ENCODE data around the gene MTCH1. TPM values are rescaled to one million over a fixed set of nuclear protein-coding genes. Genes with fewer than 3 reads are reported as not detected.
A peak's percentile ranks its signal among the peaks of the same experiment; 100 is the strongest.

MTCH1 gene
- total and polyA plus RNA-seq, 8 donors: 66.8 to 146 (median 87.2) TPM

- intact Hi-C loops (cut with DNase I): no loop called here
- no peak for ATAC-seq
- TF ChIP-seq, protein P1, sequence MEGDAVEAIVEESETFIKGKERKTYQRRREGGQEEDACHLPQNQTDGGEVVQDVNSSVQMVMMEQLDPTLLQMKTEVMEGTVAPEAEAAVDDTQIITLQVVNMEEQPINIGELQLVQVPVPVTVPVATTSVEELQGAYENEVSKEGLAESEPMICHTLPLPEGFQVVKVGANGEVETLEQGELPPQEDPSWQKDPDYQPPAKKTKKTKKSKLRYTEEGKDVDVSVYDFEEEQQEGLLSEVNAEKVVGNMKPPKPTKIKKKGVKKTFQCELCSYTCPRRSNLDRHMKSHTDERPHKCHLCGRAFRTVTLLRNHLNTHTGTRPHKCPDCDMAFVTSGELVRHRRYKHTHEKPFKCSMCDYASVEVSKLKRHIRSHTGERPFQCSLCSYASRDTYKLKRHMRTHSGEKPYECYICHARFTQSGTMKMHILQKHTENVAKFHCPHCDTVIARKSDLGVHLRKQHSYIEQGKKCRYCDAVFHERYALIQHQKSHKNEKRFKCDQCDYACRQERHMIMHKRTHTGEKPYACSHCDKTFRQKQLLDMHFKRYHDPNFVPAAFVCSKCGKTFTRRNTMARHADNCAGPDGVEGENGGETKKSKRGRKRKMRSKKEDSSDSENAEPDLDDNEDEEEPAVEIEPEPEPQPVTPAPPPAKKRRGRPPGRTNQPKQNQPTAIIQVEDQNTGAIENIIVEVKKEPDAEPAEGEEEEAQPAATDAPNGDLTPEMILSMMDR (IDR thresholded peaks at IDR 0.05): no peak
- H3K36me3 ChIP-seq: peaks cover 11 to 53% (median 43%) of the 10 kb centered on the region in 3 donors
- H3K4me3 ChIP-seq: no peak overlapping the region
- FAIRE-seq: no peak
- no peaks in the 10 kb centered on the region for H3K27me3 ChIP-seq
- H3K9me3 ChIP-seq: no peaks in the 10 kb centered on the region
- H3K4me1 ChIP-seq: peaks cover 0 to 8% (median 0%) of the 10 kb centered on the region in 3 donors
- 87 to 89% methylated on average over 16 of the region's 16 CpGs for WGBS, 2 donors
- peak in 1 of 6 donors; percentile 59 for DNase-seq
- no peak overlapping the region for H3K27ac ChIP-seq
These were observed 17.6 kb downstream of the MTCH1 start for GRCh38 chr6:36968266-36968977.

DNA sequence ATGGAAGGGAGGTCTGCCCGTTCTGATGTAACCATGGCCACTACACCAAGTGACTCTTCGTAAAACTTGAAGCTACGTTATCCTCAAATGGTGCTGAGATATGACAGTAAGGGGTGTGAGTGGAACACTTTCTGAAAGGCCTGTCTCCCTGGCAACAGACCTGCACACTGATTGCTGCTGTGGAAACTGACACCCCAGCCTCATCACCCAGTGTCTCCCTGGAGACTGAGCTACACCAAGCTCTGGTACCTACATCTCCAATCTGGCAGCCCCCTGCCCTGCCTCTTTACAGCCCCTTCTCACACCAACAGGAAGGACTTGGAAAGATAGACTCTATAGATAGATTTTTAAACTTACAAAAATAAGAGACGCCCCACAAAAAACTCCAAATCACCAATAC, 18.2 kb downstream of the MTCH1 start:
- no peaks in the 10 kb centered on the region for H3K9me3 ChIP-seq
- intact Hi-C loops (cut with DNase I): no loop called here
- 87 to 93% methylated on average over 4 of the region's 4 CpGs for WGBS, 2 donors
- H3K27me3 ChIP-seq: no peaks in the 10 kb centered on the region
- no peak for ATAC-seq
- DNase-seq: no peak
- peaks cover 7 to 46% (median 41%) of the 10 kb centered on the region in 3 donors for H3K36me3 ChIP-seq
- FAIRE-seq: no peak
- no peak overlapping the region for H3K27ac ChIP-seq
- TF ChIP-seq, protein P1 (IDR thresholded peaks at IDR 0.05): no peak
- H3K4me1 ChIP-seq: peaks cover 0 to 8% (median 0%) of the 10 kb centered on the region in 3 donors
- no peak overlapping the region for H3K4me3 ChIP-seq

DNA sequence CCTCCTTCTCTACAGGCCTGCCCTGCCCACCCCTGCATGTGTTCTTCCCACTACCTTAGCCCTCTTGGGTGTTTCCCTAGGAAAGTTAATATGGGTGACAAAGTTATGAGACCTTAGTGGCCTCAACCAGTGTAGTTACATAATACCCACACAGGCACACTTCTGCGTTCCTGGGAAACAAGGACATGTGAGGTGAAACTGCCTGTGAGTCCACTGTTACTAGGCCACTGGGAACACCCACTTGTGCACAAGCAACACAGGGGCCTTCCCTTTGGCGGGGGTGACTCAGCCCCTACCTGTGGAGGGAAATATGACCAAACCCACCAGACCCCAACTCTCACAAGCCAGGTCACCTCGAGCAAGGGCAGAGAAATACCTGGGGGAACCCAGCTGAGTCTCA, 18.7 kb downstream of the MTCH1 start:
- no peaks in the 10 kb centered on the region for H3K27me3 ChIP-seq
- no peak overlapping the region for H3K27ac ChIP-seq
- no peak for FAIRE-seq
- intact Hi-C loops (cut with DNase I): no loop called here
- WGBS, 2 donors: 70 to 81% methylated on average over 3 of the region's 3 CpGs
- no peaks in the 10 kb centered on the region for H3K9me3 ChIP-seq
- H3K4me1 ChIP-seq: peaks cover 0 to 8% (median 0%) of the 10 kb centered on the region in 3 donors
- no peak overlapping the region for H3K4me3 ChIP-seq
- TF ChIP-seq, protein P1 (IDR thresholded peaks at IDR 0.05): no peak
- H3K36me3 ChIP-seq: peaks cover 7 to 42% (median 38%) of the 10 kb centered on the region in 3 donors
- no peak for DNase-seq
- ATAC-seq: peak in 2 of 4 donors; percentile 14 to 34

DNA sequence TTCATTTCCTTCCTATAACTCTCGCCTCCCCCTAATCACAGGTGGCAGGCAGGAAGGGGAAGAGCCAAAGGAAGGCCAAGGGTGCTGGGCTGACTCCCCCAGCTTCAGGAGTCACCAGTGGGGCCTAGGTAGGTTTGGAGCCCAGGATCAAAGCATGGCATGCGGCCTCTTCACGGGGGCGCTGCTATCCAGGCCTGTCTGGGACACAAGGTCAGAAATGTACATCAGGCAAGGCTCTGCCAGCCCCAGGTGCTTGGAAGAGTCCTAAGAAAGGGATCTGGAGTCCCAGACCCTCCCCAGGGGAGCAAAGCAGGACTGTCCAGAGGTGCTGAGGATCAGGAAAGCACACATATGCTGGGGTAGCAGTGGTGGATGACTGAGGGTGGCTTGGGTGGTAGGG, 21.1 kb downstream of the MTCH1 start:
- no peak for FAIRE-seq
- no peak for ATAC-seq
- WGBS, 2 donors: 80 to 87% methylated on average over 4 of the region's 4 CpGs
- Histone ChIP-seq H3K36me3 (peaks cover 3 to 18% (median 16%) of the 10 kb centered on the region in 3 donors), H3K4me3 (no peak overlapping the region), H3K27me3 (no peaks in the 10 kb centered on the region), H3K4me1 (peaks cover 0 to 8% (median 0%) of the 10 kb centered on the region in 3 donors), H3K27ac (no peak overlapping the region), H3K9me3 (no peaks in the 10 kb centered on the region)
- no peak for DNase-seq
- TF ChIP-seq, protein P1 (IDR thresholded peaks at IDR 0.05): no peak
- intact Hi-C loops (cut with DNase I): no loop called here

- H3K9me3 ChIP-seq: no peaks in the 10 kb centered on the region
- TF ChIP-seq, protein P1 (IDR thresholded peaks at IDR 0.05): no peak
- no peak overlapping the region for H3K4me3 ChIP-seq
- FAIRE-seq (no peak), DNase-seq (peak in 1 of 6 donors; percentile 62), ATAC-seq (no peak)
- peaks cover 0 to 12% (median 12%) of the 10 kb centered on the region in 3 donors for H3K36me3 ChIP-seq
- H3K4me1 ChIP-seq: peaks cover 0 to 8% (median 0%) of the 10 kb centered on the region in 3 donors
- intact Hi-C loops (cut with DNase I): no loop called here
- no peak overlapping the region for H3K27ac ChIP-seq
- H3K27me3 ChIP-seq: no peaks in the 10 kb centered on the region
- WGBS, 2 donors: 86 to 91% methylated on average over 6 of the region's 6 CpGs
These were observed 21.6 kb downstream of the MTCH1 start for GRCh38 chr6:36964349-36964748.
